Ishikawa (cell line): ENCODE measurements around the gene ATP13A3.

ENCODE experiments used
- EP300 ChIP-seq: IDR thresholded peaks from 2 replicates; pipeline ENCODE4 v1.6.1; 2012; ENCODE audit warnings: borderline replicate concordance
- FOXM1 ChIP-seq: IDR thresholded peaks from 2 replicates; pipeline ENCODE4 v1.6.1; 2012; ENCODE audit warnings: low read depth, borderline replicate concordance
- MAX ChIP-seq: IDR thresholded peaks from 2 replicates; pipeline ENCODE4 v1.6.1; 2012
- REST ChIP-seq: IDR thresholded peaks from 2 replicates; pipeline ENCODE4 v1.6.1; 2012; ENCODE audit warnings: low read depth, mild to moderate bottlenecking
- YY1 ChIP-seq: IDR thresholded peaks from 2 replicates; pipeline ENCODE4 v1.6.1; 2012; ENCODE audit warnings: low read depth

- TF ChIP-seq YY1 = no peak
- no peak for TF ChIP-seq REST
- no peak for TF ChIP-seq MAX
- no peak for TF ChIP-seq FOXM1
- TF ChIP-seq EP300 = peak; percentile 70; the same call in 1 of the 2 replicates
These were observed 35.8 kb upstream of the ATP13A3 start for GRCh38 chr3:194522579-194523046.
